Astrocyte (in vitro differentiated cells and primary cell): ENCODE data around the gene PPP4R2.

Source experiments
- EZH2 ChIP-seq: IDR thresholded peaks from 2 replicates; pipeline ENCODE4 v1.6.1; 2012; ENCODE audit warnings: mild to moderate bottlenecking, low read length, inconsistent platforms; ENCODE audit not compliant: insufficient read depth
- TF ChIP-seq, protein P1 (sequence below): IDR thresholded peaks from 2 replicates; pipeline ENCODE4 v1.5.1; 2011; ENCODE audit warnings: low read depth, mild to moderate bottlenecking, inconsistent platforms, low read length, moderate library complexity; ENCODE audit not compliant: insufficient read depth

DNA sequence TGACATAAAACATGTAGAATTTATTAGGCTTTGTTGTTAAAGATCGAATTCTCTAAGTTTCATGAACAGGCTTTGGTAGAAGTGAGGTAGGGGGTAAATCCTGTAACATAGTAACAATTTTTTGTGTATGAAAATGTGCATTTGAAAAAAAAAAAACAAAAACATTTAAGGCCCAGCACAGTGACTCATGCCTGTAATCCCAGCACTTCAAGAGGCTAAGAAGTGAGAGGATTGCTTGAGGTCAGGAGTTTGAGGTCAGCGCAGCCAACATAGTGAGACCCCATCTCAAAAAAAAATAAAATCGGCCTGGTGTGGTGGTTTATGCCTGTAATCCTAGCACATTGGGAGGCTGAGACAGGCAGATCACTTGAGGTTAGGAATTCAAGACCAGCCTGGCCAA is 26.8 kb upstream of the PPP4R2 start:
- TF ChIP-seq, protein P1, sequence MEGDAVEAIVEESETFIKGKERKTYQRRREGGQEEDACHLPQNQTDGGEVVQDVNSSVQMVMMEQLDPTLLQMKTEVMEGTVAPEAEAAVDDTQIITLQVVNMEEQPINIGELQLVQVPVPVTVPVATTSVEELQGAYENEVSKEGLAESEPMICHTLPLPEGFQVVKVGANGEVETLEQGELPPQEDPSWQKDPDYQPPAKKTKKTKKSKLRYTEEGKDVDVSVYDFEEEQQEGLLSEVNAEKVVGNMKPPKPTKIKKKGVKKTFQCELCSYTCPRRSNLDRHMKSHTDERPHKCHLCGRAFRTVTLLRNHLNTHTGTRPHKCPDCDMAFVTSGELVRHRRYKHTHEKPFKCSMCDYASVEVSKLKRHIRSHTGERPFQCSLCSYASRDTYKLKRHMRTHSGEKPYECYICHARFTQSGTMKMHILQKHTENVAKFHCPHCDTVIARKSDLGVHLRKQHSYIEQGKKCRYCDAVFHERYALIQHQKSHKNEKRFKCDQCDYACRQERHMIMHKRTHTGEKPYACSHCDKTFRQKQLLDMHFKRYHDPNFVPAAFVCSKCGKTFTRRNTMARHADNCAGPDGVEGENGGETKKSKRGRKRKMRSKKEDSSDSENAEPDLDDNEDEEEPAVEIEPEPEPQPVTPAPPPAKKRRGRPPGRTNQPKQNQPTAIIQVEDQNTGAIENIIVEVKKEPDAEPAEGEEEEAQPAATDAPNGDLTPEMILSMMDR: no peak
- TF ChIP-seq EZH2: no peak
